NCI-H187 treated with DMSO at 0.1 percent for 48 hours (cell line): ENCODE measurements around the gene MCRS1.
"Not testable (repeated sequence)": the region's sequence is repeated elsewhere in the genome, so short reads cannot be mapped to it uniquely, and the experiment has no call there.

Experiments
- DNase-seq: peaks from one replicate; lab custom pipeline; 2025; lab: John Stamatoyannopoulos, UW

Gene MCRS1

DNA sequence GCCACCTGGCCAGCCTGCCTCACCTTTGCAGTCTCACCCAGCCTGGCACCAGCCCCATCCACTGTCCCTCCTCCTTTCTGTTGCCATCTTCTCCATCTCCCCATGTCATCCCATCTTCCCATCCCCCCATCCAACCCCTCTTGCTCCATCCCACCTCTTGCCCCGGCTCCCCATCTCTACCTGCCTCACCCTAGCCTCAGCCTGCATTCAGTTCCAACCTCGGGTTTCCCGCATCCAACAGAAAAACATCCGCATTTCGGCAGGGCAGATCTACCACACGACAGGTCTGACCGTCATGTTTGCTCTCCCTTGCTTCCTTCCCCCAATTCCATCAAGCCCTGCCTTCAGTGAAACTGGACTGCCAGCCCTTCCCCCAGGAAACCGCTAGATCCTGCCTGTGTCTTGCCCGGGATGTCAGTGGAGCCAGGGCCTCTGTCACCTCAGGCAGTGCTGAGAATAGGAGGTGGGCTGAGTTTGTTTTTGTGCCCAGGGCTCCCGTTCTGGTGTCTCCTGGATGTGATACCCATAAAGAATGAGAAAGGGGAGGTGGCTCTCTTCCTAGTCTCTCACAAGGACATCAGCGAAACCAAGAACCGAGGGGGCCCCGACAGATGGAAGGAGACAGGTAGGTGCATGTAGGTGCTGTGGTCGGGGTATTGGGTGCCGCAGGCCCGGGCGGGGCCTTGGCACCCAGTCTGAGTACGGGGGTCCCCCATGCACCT, 26.6 kb downstream of the MCRS1 start:
- no peak for DNase-seq

DNA sequence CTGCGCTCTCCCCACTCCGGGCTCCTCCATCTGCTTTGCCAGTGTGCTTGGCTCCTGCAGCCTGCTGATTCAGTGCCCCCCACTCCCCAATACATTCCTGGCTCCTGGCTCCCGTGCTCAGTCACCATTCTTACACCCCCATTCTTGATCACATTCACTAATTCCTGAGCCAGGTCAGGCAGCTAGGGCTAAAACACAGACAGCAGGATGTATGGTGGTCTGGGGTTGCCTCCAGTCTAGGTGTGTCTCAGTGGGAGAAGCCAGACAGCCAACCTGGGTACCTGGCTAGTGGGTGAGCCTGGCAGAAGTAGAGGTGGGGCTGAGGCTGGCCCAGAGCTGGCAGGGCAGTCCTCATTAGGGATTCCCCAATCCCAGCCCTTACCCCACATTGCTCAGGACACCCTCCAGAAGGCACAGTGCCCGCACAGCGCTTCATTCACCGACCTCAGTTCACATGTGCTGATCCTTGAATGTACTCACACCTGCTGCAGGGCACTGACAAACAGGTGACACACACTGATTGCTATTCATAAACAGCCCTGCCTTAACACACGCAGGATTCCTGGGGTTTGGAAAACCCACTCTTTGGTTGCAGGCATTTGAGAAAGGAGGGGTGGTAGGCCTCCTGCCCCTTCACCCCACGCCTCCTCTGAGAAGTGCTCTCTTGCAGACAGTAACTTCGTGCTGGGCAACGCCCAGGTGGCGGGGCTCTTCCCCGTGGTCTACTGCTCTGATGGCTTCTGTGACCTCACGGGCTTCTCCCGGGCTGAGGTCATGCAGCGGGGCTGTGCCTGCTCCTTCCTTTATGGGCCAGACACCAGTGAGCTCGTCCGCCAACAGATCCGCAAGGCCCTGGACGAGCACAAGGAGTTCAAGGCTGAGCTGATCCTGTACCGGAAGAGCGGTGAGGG, 27.5 kb downstream of the MCRS1 start:
- DNase-seq: no peak

DNA sequence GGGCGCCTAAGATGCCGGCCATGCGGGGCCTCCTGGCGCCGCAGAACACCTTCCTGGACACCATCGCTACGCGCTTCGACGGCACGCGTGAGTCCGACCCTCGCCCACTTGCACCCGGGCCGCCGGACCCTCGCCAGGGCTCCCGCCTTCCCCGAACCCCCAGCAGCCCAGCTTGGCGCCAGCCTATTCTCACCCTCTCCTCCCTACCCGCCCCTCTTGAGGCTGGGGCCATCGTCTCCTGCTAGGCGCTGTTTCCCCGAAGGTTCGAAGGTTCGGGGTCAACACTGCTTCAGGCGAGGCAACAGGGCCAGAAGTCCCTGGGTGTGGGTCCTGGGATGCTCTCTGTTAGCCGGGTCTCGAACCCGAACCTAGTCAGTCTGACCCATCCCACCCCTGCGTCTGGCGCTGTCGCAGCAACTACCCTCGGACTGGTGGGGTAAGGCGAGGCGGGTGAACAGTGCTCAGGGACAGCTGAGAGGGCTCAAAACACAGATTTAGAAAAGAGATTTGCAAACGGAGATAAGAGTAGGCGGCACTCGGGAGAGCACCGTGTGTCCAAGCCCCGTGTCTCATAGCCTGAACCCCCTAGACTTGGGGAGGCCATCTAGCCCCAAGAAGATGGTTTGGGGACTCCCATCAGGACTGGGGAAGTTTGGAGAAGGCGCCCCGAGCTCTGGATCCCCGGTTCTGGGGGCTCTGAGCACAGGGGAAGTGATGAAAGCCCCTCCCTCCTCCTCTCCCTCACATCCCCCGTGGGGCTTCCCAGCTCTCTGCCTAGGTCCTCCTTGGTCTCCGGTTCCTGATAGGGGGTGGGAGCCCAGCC, 28.3 kb downstream of the MCRS1 start:
- no peak for DNase-seq

DNA sequence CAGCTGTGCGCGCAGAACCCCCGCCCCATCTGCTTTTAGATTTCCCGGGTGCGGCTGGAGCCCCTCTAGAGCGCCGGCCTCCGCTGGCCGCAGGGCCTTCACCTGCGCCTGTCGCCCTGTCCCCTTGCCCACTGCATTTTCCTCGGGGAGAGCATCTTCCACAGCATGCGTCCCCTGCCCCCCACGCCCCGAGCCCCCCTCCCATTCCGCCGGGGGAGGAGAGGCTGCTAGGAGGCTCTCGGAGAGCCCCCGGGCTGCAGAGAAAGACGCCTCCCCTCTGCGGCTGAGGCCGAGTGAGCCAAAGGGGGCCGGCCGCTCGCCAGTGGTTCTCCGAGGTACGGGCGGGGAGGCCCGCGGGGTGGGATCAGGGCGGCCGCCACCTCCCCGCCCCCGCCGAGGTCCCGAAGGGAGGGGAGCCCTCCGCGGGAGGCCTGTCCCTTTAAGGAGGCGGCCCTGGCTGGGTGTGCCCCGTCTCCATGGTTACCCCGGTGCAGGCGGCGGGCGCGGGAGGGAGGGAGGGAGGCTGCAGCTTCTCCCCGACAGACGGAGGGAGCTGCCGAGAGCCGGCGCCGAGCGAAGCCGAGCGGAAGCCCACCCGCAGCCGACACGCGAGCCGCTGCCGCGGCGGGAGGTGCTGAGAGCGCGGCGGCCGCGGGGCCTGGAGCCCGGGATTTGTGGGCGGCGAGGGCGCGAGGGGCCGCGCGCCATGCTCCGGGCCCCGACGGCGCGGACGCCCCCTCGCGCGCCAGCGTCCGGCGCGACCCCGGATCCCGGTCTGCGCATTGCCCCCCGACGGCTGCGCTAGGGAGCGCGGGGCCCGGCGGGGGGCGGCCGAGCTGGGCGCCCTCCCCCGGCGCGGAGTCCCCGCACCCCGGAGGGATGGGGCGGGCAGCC, 29.2 kb downstream of the MCRS1 start, which contains the start of gene KCNH3:
Gene KCNH3, plus strand, starts transcription at position 521 of the 894 bp plus-strand sequence. CDS start 387 bp downstream, outside the sequence.
- DNase-seq: peak; percentile 56

DNA sequence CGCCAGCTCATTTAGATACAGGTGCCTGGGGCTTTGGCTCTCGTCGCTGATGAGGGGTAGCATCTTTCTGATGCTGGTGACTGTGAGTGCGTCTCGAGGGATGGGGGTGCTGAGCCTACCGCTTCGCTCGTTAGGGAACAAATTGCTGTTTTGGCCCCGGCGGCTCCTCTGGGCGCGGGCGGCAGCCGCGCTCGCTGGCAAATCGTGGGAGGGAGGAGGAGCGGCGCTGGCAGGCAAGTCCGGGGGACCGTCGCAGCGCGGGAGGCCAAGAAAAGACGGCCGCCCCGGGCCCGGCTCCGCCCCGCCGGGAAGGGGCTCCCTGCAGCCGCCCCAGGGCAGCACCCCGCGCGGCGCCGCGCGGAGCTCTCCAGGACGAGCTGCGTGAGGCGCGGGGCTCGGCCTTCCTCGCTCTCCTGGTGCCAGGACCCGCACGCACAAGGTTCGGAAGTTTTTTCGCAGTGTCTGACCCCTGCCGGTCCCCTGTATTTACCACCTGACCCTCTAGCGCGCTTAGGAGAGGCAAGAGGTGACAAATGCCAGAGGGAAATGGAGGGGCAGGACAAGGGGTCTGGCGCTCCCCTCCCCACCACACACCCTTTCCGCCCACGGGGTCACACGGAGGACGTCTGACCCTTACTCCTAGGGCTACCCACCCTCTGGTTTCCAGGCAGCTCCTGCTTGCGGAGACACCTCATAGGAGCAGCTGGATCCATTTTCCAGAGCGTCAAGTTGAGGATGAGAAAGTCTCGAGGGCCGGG, 30.0 kb downstream of the MCRS1 start:
- DNase-seq: no peak

DNA sequence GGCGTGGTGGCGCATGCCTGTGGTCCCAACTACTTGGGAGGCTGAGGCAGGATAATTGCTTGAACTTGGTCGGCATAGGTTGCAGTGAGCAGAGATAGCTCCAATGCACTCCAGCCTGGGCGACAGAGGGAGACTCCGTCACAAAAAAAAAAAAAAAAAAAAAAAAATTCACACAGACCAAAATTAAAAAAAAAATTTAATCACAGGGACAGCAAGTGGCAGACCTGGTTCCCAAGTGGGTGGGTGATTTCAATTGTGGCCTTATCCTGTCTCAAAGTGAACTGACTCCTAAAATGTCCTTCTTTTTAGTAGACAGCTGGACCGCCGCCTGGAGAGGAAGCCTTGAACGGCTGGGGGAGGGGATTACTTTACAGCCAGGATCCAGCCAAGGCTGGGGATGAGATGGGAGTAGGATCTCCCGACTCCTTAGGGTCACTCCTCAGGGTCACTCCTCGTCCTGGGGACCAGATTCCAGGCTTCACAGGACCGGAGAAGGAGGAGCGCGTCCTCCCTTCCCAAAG, 30.7 kb downstream of the MCRS1 start:
- DNase-seq: no peak

DNA sequence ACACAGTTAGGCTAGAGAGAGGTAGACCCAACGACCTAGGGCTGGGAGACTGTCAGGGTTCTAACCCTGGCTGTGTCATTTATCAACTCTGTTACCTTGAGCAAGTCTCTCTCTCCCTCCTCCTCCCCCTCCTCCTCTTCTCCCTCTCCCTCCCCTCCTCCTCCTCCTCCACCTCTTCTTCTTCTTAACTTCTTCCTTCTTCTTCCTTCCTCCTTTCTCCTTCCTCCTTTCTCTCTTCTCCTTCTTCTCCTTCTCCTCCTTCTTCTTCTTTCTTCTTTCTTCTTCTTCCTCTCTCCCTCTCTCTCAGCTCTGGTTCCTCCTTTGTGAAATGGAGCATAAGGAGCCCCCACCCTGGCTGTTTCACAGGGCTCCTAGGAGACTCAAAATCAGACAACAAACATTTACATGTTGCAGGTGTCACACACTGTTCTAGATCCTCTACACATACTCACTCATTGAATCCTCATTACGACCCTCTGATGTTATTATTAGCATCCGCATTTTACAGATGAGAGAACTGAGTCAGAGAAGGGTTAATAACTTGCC, 31.3 kb downstream of the MCRS1 start:
- no peak for DNase-seq

DNA sequence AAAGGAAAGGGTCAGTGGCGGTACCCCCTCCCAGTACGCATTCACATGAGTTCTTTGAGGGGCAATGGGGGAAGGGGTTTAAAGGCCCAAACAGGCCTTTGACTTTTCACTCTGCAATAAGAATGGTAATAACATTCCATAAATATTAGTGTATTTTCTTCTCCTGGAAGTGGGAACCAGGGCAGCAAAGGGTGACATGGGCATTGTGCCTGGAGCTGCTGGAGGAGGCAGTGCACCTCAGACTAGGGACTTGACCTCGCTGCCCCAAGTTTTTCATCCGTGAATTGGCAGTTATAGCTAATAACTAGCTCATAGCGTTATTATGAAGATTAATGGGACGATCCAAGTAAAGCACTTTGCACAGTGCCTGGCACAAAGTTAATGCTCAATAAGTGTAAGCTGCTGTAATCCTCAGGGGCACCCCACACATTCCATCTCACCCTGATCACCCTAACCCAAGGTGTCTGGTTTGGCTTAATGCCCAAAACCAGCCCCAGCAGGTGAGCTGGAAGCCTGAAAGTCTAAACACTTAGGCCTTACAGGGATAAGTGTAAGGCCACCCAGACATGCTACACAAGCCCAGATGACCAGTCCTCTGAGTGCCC, 31.9 kb downstream of the MCRS1 start:
- no peak for DNase-seq

DNA sequence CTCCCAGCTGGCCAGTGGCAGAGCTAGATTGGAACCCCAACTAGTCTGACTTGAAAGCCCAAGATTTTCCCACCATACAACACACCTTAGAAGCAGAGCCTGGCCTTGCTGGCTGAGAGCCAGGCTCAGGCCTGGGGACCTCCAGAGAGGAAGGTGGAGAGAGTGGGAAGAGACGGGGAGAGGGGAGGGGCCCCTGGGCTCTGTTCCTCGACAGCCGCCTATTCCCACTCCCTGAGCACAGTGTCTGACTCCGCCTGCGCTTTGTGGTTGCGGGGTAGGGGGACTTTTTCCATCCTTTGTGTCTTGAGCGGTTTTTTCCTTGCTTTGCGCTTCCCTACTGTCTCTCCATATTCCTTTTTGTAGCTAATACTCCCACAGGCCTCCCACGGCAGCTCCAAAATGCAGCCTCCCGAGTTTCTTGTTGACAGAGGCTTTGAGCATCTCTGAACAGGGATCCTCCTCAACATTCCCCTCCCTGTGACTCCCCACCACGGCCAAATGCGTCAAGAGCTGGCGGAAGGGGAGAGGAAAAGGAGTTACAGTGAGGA, 33.1 kb downstream of the MCRS1 start:
- DNase-seq: no peak

DNA sequence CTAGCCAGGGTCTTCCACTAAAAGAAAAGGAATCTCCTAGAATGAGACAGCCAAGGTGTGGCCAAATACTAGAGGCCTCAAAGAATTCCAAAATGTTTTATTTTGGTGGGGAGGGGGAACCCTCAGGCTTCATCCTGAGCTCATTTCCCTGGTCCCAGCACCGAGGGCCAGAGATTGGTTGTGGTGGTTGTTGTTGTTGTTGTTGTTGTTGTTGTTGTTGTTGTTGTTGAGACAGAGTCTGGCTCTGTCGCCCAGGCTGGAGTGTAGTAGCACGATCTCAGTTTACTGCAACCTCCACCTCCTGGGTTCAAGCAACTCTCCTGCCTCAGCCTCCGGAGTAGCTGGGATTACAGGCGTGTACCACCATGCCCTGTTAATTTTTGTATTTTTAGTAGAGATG, 33.8 kb downstream of the MCRS1 start:
- not testable (repeated sequence) for DNase-seq

DNA sequence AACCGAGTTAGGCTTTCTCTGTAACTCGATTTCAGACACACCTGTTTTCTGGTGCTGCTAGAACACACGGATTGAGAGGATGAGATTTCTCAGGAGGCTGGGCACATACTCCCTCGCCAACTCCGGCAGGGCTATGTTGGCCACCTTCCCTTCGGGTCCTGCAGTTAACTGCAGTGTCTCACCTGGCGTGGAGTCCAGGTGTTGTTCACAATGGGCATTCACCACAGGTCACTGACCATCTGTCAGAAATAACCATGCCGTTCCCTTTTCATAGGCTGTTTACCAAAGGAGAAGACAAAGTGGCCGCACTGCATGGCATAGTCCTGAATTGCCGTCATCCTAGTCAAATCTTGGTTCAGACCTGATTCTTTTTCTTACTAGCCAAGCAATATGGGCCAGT, 34.6 kb downstream of the MCRS1 start:
- no peak for DNase-seq

DNA sequence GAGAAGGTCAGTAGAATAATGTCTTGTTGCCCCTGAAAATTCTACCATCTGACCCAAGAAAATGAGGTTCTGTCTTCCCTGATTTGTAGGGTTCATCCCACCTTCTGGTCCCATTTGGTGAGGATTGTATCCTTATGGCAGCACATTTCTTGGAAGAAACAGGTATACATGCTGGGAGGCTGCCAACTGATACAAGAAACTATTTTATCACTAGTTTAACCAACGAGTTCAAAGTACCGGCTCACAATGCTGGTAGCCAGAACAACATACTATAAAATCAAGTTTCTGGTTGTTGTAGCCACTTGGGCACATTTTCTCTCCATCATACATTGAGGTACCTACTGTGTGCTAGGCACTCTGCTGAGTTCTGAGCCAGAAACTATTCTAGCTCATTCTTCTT, 36.2 kb downstream of the MCRS1 start:
- no peak for DNase-seq

DNA sequence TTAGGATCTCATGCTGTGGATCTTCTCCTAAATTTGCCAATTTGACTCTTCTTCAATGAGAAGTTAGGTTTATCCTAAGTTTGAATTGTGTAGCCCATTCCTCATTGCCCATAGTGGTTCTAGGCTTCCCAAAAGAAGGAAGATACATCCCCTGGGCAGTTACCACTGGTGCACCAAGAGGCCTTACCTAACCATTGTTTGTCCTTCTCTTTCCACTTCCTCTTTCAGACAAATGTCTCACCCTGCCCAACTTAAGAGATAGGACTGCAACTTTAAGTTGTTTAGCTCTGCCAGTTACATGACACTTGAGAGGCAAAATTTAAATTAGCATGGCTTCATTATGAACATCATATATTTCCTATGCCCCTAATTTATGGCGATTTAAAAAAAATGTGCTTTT, 38.5 kb downstream of the MCRS1 start:
- no peak for DNase-seq

DNA sequence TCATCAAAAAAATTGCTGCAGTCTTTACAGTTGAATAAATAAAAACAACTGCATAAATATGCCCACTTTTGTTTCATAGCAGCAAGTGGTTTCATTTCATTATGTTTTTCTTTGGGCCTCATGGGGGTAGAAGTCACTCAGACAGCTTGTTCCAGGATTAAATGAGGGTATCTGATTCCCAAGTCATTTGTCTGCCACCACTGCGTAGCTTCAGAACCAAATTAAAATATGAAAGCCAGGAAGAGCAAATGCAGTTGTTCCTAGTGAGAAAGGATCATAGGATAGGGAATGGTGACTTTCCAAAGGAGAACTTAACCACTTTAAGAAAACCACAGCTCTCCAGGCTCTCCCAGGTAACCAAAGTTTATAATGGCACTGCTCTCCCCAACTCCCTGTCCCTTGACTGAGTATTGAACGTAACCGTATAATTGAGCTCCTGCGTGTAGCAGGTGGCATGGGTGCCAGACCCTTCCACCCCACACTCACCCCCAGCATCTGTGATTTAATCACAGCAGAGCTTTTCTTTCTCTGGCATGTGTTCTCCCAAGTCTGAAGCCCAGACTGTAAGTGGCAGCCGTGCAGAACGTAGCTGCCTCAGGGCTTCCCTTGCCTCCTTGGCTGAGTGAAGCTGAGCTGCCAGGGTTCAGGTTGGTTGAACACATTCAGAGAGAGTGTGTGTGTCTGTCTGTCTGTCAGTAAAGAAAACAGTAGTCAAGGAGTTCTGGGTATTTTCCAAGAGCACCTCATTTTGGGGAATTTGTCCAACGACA, 40.4 kb downstream of the MCRS1 start:
- DNase-seq: no peak

DNA sequence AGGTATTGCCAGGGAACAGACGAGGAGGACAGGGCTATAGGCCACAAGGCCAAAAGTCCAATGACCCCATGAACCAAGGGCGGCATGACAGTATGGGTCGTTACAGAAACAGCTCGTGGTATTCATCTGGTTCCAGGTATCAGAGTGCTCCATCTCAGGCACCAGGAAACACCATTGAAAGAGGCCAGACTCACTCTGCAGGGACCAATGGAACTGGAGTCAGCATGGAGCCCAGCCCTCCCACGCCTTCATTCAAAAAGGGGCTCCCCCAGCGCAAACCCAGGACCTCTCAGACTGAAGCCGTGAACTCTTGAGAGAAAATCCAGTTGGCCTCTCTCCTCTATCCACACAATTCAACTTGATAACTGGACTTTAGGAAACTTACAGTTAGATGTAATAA, 42.0 kb downstream of the MCRS1 start:
- no peak for DNase-seq

DNA sequence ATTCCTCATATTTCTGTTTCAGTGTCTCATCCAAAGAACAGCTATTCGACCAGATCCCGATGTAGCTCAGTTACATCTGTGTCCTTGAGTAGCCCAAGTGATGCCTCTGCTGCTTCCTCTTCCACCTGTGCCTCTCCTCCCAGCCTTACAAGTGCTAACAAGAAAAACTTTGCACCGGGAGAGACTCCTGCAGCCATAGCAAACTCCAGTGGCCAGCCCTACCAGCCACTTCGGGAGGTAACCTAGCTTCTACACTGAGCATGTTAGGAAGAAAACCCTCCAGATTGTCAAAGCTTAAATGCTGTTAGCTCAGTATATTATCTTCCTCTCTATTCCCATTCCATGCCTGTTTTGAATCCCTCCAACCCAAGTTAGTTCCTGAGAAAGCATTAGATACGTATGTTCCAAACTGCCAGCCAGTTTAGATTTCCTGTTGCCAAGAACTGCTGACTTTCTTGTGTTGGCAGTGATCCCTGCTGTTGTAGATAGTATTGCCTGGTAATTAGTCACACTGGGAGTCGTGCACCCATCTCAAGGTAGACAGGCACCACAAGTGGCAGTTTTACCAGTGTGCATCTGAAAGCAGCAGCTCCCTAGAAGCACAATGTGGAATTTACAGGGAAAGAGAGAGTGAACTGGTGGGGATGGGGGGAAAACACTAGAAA, 43.1 kb downstream of the MCRS1 start:
- DNase-seq: no peak

DNA sequence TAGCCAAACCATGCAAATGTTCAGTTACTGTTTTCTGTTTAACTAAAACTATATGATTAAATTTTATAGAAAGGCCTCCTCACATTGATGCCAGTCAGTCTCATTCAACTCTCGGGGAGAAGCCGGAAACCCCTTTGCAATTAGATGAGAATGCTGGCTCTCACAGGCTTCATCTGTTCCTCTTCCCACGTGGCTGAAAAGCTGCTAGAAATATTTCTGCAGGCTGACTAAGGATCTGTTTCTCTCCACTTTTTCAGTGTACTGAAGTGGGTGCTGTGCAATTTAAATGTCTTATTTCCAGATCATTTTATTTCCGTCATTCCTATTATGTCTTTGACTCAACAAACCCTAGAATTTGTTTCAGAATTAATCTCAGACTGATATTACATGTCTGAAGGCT, 46.6 kb downstream of the MCRS1 start:
- DNase-seq: no peak

DNA sequence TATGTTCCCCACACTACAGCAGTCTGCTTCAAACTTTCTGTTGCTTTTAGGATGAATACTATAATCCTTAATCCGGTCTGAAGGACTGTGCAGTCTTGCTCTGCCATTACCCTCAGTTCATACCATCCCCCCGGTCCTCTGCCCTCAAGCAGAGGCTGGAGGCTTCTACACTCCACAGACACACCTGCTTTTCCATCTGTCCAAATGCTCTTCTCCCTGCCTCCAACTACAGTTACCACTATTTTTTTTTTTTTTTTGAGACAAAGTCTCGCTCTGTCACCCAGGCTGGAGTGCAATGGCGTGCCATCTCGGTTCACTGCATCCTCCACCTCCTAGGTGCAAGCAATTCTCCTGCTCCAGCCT, 48.4 kb downstream of the MCRS1 start:
- DNase-seq: no peak
